Umbilical cord (tissue), 2 donors: ENCODE measurements around the gene DUSP22. TPM values are rescaled to one million over a fixed set of nuclear protein-coding genes. Genes with fewer than 3 reads are reported as not detected.
"Not testable (repeated sequence)": the region's sequence is repeated elsewhere in the genome, so short reads cannot be mapped to it uniquely, and the experiment has no call there.

Experiments
- DNase-seq: peaks from one replicate; pipeline ENCODE4 v3.0.0-alpha.2; 2015; ENCODE audit warnings: low spot score
- total RNA-seq: library from RNA; depleted of rRNA; stranded (reverse); fragments of >200 nt; gene quantifications from one replicate; pipeline ENCODE4 v1.2.3, GENCODE V29; 2014; ENCODE audit warnings: low replicate concordance; ENCODE audit not compliant: insufficient read depth

DUSP22 gene
- total RNA-seq, 1 donor from 2014 or later: 21.2 TPM

DNA sequence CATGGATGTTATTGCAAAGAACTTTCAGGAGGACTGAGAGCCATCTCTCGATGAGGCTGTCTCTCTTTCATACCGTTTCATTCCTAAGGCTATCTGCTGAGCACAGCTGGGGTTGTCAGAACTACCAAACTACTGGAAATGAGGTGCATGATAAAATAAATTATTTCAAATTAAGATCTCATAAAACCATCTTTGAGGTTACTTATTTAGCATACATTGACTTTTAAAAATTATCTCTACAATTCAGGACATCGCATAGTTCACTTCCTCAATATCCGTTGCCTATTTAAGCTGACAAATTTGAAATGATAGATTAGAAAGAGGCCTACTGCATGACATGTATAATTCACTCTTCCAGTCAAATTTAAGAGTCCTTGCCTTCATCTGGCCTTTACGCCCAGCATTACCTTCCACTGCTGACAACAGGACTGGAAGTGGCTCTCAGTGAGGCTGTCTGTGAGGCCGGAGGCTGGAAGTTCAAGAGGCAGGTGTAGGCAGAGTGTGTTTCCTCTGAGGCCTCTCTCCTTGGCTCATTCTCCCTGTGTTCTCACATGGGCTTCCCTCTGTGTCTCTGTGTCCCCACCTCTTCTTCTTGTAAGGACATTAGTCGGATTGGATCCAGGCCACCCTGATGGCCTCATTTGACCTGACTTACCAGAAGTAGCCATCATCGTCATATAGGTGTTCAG, 12.8 kb upstream of the DUSP22 start:
- DNase-seq: no peak

DNA sequence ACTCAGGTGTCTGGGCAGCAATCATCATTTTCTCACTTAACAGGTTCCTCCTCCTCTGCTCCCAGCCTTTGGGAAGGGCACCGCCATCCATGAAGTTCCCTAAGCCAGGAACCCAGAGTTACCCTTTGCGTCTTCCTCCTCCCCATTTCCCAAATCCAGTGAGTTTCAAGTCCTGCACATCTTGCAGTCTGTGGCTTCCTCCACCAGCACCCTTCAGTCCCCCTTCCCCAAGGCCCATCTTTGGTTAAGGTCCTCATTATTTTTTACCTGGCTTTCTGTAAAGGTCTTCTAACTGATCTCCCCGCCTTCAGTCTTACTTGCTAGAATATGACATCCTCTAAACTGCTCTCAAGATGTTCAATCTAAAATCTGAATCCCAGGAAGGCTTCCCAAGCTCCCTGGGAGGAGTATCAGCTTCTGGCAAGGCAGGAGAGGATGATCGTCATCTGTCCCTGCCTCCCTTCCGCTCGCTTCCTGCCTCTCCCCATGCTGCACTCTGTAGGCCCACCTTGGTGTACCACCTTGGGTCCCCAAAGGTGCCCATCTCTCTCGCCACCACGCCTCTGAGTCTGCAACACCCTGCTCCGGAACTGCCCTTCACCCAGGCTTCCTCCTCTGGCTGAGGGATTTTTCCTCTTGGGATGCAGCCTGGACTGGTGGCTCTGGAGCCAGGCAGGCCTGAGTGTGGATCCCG, 11.4 kb upstream of the DUSP22 start:
- no peak for DNase-seq

DNA sequence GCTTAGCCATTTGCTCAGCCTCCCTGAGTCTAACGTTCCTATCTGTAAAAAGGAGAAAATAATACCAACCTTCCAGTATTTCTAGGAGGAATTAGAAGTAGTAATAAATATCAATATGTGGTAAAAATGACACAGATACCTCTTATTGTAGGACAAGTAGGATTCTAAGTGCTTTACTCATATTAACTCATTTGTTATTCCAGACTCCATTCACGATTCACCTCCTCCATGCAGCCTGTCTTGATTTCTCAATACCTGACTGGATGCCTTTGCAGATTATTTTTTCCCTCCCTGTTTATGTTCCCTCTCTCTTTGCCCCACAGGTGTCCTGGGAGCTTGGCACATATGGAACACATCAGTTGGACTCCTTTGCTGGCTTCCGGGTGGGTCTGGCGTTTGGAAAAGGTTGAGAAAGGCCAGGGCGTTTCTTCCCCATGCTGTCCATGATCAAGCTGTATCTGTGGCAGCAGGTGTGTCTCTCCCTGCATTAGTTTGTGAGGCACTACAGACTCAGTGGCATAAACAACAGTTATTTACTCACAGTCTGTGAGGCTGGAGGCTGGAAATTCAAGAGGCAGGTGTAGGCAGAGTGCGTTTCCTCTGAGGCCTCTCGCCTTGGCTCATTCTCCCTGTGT, 10.7 kb upstream of the DUSP22 start:
- DNase-seq: no peak

DNA sequence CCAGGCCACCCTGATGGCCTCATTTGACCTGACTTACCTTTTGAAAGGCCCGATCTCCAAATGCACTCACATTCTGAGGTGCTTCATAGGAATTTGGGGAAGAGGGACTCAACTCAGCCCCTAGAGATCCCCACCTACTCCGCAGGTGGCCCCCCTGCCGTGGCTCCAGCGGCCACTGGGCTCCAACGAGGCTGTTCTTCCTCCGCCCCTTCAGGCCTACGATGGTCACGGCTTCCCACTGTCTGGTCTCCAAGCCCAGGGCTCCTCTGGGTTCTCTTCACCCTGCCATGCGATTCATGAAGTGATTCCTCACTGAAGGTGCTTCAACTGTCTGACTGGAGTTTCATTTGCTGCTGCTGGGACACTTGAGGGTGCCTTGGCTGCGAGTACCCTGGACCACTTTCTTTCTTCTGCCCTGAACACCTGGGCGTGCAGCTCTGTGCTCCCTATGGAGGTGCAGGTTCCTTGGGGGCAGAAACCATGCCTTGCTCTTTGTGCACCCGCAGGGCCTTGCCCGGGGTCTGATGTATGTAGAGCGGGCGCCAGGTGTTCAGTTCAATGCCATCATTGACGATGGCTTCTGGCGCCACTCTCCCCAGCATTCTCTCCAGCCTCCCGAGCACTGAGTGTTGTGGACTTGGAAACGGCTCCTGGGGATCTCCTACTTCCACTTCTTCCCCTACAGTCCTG, 10.0 kb upstream of the DUSP22 start:
- DNase-seq: no peak

DNA sequence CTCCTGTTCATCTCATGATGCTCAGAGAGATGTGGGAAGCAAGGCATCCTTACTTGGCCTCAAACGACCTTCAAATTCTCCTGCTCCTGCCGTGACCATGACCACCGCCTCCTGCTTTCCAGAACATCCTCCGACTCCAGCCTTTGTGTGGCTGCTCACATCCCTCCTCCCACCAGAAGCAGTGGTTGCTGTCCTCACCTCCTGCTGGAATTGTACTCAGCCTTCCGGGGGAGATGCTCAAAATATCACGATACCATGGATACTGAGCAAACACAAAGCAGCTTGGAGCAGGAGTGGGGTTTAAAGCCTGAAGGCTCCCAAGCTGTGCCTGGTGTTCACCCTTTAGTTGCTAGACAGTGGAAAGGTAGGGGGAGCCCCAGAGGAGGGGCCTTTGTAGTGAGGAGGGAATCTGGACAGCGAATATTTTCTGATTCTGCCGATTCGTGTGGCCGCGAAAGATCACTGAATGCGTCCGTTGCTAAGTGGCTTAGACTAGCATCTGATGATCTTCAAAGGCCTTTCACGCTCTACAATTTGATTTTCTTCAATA, 9.3 kb upstream of the DUSP22 start:
- no peak for DNase-seq

DNA sequence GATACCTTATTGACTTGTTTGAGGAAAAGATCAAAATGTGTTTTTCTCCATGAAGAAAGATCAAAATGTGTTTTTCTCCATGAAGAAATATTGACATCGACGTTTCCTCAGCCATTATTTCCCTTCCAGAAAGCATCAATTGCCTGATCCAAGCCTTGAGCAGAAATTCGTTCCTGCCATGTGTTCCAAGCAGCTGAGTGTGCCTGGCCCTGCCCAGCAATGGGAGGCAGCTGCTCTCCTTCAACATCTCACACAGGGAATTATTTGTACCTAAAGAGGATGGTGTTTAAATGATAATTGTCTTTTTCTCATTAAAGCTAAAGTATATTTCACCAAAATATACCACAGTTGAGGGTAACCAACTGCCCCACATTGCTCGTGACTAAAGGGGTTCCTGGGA, 7.8 kb upstream of the DUSP22 start:
- no peak for DNase-seq

DNA sequence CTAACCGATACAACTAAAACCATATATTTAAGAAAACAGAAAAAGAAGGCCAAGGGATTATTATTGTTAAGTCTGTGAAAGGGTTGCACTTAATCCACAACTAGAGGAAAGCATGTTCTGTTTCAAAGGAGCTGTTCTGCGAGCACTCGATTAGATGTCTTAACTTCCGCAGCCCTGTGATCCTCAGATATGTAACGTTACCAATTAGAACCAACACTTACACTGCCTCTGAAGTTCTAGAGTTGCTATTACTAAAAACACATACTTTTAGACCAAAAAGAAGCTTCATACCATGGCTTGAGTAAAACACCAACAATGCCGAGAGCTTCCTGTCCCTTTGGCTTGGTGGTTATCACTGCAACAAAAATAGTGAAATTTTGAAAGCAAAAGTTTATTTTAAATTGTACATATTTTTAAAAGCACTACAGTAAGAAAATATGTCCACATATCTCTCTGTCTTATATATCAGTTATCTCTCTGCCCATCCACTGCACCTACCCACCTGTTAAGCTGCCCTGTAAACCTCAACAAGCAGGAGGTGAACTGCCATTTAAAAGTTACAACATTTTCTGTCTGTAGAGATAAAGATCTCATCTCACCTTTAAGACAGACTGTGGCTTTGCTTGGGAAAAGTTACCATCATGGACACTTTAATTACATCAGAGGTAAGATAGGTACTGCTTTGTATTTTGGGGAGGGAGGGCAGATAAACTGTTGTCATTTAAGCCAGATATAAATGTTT, 7.1 kb upstream of the DUSP22 start:
- DNase-seq: no peak

DNA sequence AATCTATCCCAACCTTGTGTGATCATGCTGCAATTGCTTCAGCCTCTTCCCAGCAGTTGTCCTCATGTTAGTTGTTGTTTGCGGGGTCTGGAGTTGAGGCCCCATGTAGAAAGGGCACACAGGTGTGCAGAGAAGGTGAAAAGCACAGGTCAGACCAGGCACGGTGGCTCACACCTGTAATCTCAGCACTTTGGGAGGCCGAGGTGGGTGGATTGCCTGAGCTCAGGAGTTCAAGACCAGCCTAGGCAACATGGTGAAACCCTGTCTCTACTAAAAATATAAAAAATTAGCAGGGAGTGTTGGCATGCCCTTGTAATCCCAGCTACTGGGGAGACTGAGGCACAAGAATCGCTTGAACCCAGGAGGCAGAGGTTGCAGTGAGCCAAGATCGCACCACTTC, 6.4 kb upstream of the DUSP22 start:
- not testable (repeated sequence) for DNase-seq

DNA sequence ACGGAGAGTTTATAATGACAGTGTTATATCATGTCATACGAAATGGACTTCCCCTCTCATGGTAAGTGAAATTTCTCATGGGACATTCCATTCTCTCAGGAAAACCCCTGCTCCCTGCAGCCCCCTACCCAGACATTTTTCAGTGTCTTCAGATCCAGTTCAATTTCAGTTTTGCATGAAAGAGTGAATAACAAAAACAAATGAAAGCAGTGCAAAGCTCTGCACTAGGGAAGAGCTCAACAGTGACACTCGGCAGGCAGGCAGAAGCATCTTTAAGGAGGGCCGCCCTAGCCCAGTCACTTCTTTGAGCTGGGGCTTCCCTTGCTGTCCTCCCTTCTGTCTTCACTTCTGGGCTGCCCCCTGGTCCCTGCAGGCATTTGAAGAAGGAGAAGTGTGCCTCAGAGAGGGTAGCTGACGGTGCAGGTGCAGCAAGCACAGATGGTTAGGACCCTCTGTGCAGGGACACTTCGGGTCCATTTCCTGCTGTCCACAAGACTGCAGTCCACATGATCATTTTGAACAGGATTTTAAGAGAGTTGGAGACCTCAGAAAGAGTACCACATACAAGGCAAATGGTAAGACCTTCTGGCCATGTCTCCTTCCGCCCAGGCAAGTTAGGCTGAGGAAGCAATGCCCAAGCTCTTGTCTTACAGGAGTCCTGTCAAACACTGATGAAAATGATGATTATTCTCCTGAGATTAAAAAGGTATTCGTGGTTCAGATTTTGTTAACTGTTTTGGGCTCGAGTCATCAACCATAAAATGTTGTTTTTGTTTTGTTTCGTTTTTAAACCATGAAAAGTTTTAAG, 5.4 kb upstream of the DUSP22 start:
- DNase-seq: no peak

DNA sequence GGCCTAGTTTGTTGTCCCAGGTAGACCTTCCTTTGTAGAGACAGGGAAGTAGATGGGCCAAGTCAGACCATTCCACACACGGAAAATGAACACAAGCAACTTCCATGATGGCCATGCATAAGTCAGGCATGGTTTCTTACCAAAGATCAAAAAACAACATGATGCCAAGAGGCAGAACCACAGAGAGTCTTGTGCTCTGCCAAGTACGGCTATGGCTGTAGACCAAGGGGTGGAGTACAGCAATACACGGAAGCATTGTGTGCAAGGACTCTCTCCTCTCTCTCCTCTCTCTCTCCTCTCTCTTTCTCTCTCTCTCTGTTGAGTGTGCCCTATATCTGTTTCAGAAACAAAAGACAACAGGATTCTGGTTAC, 4.8 kb upstream of the DUSP22 start:
- DNase-seq: no peak

DNA sequence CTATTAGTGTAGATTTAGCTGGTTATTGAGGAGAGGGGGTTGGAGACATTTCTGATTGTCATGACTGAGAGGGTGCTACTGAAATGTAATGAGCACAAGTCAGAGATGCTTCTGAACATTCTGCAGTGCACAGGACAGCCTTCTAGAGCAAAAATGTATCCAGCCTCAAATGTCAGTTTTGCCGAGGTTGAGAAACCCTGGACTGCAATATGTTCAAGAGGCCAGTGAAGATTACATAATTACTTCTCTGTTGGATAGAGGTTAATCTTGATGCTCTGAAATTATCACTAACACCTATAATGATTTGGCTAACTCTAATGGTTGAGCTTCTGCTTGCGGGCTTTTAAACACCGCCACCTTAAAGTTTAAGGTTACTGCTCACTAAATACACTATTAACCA, 3.4 kb upstream of the DUSP22 start:
- DNase-seq: no peak

DNA sequence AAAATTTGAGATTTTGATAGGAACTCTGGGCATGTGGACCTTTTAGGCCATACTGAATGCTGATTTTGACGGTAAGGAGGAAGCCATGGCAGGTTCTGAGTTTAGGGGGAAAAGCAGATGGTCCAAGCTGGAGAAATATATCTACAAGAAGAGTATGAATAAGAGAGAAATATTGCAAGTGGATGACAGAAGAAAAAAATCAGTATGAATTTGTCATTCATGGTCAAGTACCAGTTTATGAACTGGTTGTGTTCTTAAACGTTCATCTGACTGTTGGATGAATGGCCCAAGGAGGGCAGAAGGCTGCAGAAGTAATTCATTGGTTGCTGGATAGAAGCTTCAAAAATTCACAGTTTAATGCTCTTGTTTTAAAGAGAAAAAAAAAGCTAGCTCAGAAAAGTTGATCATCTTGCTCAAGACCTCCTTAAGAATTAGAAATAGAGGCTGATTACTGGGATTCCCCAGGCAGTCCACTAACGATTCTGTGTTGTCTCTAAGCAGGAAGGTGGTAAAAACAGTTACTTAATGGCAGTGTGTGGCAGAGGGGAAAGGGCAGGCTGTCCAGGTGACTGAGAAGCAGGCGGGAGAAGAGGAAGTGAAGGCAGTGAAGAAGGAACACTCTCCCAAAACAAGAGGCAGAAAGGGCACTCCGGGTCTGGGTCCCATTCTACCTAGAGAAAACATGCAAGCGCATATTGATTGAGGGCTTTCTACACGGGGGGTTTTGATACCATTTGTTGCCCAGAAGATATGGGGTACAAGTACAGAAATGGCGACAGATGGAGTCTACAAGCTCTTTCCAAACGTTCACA, 2.0 kb upstream of the DUSP22 start:
- no peak for DNase-seq

DNA sequence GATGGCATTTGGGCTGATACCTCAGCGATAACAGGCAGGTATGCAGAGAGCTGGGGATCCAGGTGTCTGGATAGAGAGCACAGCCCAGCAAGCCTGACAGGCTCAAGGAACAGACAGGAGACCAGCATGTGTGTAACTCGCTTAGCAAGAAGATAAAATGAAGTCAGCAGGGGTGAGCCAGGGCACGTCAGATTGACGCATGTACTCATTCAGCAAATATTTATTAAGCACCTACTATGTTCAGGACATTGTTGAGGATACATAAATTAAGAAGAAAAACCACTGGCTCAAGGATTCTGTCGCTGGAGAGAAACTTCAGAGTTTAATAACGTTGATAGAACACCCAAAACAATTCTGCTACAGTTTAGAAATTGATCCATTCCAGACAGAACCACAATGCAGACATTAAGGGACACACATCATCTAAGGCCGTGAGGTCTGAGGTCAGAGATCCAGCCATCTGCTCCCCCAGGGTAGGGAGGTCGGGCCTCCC, 1.0 kb upstream of the DUSP22 start:
- DNase-seq: no peak

DNA sequence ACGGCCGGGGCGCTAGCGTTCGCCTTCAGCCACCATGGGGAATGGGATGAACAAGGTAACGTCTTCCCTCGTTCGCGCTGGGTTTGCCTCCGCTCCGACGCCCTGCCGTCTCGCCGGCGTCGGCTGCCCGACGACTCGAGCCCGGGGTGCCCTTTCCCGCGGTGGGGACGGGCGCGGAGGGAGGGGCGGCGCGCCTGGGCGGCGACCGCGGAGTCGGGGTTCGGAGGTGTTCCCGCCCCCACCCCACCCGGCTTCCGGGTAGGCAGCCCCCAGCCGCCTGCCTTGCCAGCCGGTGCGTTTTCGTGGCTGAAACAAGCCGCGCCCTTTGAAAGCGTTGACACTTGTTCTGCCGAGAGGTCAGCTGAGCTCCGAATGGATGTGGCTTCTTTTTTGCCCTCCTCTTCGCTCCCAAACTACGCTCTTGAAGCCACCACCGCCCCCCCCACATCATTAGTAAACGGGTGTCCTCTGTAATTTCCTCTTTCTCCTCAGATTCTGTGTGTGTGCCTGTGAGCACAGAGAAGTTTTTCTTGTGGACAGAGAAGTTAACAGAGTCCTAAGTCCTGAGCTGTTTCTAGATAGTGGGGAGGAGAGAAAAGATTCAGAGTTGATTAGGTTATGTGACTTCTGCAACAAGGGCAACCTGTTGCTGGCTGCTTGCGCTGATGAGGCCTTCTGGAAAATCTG, 362 bp downstream of the DUSP22 start:
- peak; percentile 59 for DNase-seq

DNA sequence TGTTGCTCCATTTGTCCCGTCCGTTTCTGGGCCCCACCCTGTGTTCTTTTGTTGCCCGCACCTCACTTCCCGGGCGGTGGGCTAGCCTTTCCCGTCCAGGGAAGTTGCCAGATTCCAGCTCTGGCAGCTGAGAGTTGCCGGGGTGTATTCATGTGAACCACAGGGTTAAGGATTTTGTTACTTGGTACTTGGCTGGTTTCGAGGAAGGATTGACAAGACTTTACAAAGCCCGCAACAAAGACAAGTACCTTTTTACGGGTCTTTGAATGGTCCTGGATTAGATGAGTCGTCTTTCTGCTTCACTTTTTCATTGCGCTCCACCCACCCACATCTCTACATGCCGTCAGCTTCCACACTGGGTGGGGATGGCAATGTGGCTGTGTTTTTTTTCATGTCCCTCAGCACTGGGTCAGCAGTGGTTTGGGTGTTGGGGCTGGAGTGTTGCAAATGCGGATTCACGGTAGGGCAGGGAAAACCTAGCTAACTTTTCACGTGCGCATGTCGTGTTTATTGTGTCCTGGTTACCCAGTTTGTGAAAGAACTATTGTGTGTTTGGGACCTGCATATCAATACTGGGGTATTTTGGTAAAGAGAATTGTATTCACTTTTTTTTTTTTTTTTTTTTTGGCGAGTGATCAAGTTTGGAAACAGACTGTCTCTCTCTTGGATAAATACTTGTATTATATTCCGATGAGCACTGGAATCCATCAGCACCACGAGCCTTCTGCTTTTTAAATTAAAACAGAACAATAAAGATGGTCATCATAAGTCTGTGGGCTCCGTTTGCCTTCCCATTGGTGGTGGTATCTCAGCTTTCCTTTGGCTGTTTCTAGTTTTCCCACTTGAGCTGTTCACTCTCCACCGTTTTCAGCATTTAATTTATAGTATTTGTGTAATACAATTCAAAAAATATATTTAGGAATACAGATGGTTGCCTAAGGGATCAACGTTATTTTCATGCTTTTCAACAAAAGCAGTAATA, 1.2 kb downstream of the DUSP22 start:
- DNase-seq: peak; percentile 36

DNA sequence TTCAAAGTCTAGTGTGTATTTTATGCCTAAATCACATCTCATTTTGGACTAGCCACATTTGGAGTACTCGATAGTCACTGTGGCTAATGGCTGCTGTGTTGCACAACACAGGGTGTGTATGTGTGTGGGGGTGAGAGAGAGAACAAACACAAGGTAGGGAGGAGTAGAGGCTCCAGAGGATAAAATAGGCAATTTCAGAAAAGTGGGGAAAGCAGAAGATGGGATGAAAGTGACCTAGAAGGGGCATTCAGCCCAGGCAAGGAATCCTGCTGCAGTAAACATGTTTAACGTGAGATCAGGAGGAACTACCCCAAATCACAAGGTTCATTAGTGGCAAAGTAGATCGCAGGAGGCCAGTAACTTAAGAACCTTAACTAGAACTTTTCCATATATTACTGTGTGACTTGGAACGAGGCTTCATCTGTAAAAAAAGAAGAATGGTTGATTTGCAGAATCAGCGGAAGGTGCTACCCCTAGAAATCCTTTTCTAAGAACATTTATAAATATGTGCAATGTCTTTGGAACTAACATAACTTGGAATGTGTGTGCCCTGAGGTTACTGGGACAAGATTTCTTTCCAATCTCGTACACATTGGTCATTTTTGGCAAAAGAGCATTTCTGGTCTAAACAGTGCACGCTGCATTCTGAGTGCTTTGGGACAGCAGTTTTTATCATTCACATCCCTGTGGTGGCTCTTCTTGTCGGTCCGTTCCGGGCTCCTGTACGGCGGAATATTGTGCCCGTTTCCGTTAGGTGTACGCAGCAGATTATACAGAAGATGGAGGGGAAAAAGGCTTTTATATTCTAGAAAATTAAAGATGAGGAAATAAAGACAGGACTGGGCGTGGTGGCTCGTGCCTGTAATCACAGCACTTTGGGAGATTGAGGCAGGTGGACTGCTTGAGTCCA, 2.6 kb downstream of the DUSP22 start:
- DNase-seq: no peak
